ENCODE measurements around the gene PSMB2.
"Not testable (repeated sequence)": the region's sequence is repeated elsewhere in the genome, so short reads cannot be mapped to it uniquely, and the experiment has no call there.

Gene PSMB2

GRCh38 chr1:35641233-35641866 is at the start of gene PSMB2:
TSS of gene PSMB2 (minus strand) at chr1:35641526. CDS start at chr1:35641432, 94 bp downstream.
- in situ Hi-C loops (cut with MboI; ENCODE audit: low sequenced_read_pairs) = no loop called here

DNA sequence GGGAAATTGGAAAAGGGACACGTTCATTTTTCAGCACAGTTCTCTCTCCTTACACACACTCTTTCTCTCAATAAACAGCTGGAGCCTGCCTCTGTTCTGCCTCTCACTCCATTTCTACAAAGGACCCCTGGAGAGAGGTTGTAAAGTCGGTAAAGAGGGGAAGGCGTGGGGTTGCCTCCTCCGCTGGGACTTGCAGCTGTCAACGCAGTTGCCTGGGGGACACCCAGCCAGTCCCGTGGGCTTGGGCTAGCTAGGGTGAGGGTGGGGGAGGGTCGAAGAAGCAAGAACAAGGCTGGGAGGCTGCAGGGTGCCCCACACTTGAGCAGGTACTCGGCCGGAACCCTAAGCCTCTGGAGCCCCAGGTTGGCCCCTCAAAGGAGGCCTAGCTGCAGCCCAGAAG is 49.8 kb upstream of the PSMB2 start:
- in situ Hi-C loops (cut with MboI; ENCODE audit: low sequenced_read_pairs) = no loop called here

GRCh38 chr1:35690103-35690502 is 48.8 kb upstream of the PSMB2 start:
- in situ Hi-C loops (cut with MboI; ENCODE audit: low sequenced_read_pairs) = not testable (repeated sequence)

DNA sequence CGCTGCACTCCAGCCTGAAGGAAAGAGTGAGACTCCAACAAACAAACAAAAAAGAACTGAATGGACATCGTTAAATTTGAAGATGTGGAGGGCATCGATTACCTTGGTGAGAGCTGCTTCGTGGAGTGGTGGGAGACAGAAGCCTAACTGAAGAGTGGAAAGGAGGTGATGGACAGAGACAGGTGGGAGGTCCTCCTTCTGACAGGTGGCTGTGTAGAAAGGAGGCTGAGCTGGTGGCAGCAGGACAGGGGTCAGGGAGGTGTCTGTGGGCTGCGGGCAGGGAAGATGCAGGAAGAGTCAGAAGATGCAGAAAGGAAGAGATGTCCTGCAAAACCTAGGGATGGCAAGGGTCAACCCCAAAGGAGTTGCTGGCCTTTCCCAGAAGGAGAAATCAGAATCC is 46.8 kb upstream of the PSMB2 start:
- in situ Hi-C loops (cut with MboI; ENCODE audit: low sequenced_read_pairs) = no loop called here

GRCh38 chr1:35683012-35683411 is 41.7 kb upstream of the PSMB2 start:
- in situ Hi-C loops (cut with MboI; ENCODE audit: low sequenced_read_pairs) = no loop called here

DNA sequence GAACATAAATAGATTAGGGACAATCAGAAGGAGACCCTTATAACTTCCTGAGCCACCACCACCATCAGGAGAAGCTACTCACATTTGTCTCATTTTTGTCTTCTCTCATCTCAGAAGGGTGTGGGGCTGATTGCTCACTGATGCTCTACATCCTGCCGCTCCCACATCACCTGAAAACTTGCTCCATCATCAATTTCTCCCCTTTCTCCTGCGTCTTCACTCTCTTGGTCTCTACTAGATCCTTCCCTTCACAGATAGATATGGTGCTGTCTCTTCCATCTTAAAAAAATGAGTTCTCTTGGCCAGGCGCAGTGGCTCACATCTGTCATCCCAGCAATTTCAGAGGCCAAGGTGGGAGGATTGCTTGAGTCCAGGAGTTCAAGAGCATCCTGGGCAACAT is 38.9 kb upstream of the PSMB2 start:
- in situ Hi-C loops (cut with MboI; ENCODE audit: low sequenced_read_pairs) = no loop called here

DNA sequence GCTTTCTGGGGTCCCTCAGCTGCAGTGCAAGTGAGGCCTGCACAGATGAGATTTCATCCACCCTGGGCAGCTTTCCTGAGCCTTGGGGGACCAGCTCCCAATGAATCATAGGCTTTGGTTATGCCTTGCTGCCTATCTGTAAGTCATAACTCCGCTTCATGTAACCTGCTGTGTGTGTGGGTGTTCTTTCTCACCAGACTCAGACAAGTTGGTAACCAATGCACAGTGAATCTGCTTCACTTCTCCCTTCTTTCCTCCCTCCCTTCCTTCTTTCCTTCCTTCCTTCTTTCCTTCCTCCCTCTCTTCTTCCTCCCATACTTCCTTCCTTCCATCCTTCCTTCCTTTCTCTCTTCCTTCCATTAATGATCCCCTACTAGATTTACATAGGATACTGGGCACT is 34.4 kb upstream of the PSMB2 start:
- in situ Hi-C loops (cut with MboI; ENCODE audit: low sequenced_read_pairs) = no loop called here

DNA sequence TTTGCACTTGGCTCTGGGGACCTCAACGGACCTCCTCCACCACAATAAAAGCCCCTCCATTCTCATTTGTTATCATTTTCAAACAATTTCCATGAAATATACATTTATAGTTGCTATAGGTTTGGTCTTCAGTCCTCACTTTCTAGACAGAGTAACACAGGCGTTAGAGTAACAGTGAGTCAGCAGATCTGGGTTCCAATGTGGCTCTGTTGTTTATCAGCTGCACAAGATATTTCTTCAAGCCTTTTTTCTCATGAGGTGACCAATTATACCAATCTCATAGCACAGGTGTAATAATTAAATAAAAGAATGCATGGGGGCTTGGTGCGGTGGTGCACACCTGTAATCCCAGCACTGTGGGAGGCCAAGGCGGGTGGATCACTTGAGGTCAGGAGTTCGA is 32.8 kb upstream of the PSMB2 start:
- in situ Hi-C loops (cut with MboI; ENCODE audit: low sequenced_read_pairs) = no loop called here

GRCh38 chr1:35672116-35672515 is 30.8 kb upstream of the PSMB2 start:
- in situ Hi-C loops (cut with MboI; ENCODE audit: low sequenced_read_pairs) = no loop called here

DNA sequence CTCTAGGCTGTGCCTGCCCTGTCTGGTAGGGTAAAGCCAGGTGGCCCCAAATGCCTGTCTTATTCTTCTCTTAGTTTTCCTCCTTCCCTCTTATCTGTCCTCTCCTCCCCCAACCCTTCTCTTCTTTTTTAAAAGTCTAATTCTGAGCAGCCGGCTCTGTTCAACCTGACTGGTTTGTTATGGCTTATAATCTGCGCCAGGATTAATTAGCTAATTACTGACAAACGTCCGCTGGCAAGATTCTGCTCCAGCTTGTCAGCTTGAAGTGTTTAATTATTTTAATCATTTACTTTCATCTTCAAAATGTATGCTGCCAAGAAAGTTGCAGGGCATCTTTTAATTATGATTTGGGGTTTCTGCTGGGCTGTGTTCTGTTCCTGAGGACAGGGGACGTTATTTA is 27.2 kb upstream of the PSMB2 start:
- in situ Hi-C loops (cut with MboI; ENCODE audit: low sequenced_read_pairs) = no loop called here

DNA sequence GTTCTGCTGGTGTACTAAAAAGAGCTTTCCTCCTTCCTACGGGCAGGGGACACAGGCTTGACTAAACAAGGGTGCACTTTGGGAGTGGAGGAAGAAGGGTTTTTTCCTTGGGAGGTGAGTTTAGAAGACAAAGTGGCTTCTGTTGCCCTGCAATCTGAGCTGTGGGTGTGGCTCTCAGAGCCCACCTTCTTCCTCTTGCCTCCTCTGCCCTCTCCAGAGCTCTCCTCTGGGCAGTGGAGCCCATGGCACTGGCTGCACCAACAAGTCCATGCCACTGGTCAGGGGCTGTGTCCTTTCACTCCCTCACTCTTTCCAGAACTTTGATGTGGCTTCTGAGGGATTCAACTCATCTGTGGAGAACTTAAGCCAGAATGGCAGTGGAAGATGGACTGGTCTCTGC is 25.6 kb upstream of the PSMB2 start:
- in situ Hi-C loops (cut with MboI; ENCODE audit: low sequenced_read_pairs) = no loop called here

DNA sequence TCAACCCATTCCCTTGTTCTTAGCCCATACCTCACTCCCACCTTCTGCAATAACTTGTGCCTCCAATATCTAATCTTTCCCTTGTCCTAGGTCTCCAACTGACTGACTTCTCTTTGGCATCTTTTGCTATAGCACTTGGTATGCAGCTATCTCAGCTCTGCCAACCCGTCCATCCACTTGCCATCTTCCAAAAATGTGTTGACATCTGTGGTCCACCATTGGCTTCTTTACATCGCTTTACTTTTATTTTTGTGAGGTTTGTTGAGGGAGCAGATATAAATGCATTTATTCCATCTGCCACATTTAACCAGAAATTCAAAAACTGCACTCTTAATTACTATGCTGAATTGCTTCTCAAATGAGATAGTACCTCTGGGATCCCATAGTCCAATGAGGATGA is 24.9 kb upstream of the PSMB2 start:
- in situ Hi-C loops (cut with MboI; ENCODE audit: low sequenced_read_pairs) = no loop called here

- in situ Hi-C loops (cut with MboI; ENCODE audit: low sequenced_read_pairs) = no loop called here
Observed at GRCh38 chr1:35663434-35663833, 22.1 kb upstream of the PSMB2 start.

DNA sequence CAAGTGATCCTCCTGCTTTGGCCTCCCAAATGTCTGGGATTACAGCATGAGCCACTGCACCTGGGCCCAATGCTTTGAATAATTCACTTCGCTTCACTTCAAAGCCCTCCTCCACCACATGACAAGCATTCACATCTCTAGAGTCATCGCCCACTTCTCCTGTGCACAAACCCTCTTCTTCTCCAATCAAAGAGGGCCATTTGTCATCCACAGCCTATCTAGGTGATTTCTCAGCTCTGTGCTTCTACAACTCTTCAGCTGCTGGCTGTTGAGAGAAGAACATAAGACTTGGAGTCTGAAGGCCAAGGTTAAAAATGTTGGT is 20.1 kb upstream of the PSMB2 start:
- in situ Hi-C loops (cut with MboI; ENCODE audit: low sequenced_read_pairs) = no loop called here

DNA sequence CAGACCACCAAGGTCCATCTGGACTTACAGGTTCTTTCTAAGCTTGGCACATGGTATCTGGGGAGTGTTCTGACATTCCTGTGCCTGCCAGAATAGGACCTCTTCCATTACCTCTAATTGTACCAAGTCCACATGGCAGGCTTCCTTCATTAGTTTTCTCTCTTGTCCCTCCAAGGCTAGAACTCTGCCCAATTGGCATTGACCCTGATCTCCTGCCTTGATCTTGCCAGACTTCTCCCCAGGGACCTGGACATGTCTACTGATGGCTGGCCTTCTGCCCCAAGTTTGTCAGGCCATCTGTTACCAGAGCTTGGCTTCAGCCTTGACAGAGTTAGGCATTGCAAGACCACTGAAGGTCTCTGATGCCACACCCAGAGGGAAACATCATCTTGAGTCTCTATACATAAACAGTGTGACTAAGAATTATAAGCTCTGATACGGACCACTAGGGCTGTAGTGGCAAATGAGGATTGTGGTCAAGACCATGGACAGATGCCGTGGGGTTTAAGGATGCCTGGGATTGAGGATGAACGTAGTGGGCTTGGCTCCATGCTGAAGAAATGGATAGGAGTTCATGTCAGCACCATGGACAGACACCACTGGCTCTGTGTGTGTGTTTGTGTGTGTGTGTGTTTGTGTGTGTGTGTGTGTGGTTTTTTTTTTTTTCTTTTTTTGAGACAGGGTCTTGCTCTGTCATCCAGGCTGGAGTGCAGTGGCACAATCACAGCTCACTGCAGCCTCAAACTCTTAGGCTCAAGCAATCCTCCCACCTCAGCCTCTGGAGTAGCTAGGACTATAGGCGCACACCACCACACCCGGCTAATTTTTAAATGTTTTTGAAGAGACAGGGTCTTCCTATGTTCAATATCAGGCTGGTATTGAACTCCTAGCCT is 19.5 kb upstream of the PSMB2 start:
- in situ Hi-C loops (cut with MboI; ENCODE audit: low sequenced_read_pairs) = no loop called here

- in situ Hi-C loops (cut with MboI; ENCODE audit: low sequenced_read_pairs) = no loop called here
Observed at GRCh38 chr1:35659589-35659988, 18.3 kb upstream of the PSMB2 start.

- in situ Hi-C loops (cut with MboI; ENCODE audit: low sequenced_read_pairs) = no loop called here
Observed at GRCh38 chr1:35657851-35658250, 16.5 kb upstream of the PSMB2 start.

DNA sequence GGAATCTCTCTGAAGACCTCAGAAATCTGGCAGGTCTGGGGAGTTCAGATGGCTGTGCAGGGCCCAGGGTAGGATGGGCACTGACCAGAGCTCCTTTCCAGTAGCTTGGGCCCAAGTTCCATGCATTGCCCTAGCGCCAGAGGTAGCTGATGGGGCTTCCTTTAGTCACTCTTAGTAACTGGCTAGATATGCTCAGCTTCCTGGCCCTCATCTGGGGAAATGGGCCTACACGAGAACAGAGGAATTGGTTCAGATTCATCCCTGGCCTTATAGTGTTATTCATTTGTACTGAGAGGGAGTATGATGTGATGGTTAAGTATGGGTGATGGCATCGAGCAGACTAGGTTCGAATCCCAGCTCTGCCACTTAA is 15.5 kb upstream of the PSMB2 start:
- in situ Hi-C loops (cut with MboI; ENCODE audit: low sequenced_read_pairs) = no loop called here

DNA sequence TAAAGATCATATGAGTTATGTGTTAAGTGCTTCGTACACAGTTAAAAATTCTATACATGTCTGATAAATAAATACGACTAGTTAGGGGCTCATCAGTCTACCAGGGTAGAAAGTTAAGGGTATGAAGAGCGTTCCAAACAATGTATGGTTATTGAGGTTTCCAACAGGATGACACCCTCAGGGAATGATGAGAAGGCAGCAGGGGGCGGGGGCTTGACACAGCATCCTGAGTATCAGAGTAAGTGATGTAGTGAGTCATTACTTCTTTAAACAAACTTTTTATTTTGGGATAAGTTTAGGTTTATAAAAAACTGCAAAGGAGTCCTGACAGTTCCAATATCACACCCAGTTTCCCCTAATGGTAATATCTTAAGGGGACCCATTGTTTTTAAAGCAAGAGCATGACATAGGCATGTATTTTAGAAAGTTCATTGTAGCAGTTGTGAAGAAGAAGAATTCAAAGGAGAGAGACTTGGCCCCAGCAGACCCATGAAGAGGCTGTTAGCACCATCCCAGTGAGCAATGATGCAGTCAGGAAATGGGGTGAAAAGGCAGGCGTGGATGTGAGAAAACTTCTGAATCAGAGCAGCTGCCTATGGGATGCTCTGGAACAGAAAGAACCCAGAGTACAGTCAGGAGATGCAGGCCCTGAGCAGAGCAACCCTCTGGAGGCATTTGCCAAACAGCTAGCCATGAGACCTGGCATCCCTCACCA is 15.0 kb upstream of the PSMB2 start:
- in situ Hi-C loops (cut with MboI; ENCODE audit: low sequenced_read_pairs) = no loop called here

DNA sequence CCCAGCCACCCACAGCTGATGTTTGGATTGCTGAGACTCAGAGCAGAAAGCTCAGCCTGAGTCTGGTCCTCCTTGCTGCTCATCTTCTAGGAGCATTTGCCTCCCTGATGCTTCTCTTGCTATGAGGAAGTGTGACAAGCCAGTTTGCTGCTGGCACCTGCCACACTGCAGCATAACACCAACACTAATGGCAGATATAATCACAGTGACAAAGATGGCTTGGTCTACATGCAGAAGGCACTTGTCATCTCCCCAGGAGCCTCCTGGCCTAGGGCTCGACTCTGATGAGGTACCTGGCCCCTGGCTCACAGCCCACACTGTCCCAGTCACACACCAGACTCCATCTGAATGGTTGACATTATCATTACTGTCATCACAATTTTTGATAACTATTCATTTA is 13.9 kb upstream of the PSMB2 start:
- in situ Hi-C loops (cut with MboI; ENCODE audit: low sequenced_read_pairs) = no loop called here

DNA sequence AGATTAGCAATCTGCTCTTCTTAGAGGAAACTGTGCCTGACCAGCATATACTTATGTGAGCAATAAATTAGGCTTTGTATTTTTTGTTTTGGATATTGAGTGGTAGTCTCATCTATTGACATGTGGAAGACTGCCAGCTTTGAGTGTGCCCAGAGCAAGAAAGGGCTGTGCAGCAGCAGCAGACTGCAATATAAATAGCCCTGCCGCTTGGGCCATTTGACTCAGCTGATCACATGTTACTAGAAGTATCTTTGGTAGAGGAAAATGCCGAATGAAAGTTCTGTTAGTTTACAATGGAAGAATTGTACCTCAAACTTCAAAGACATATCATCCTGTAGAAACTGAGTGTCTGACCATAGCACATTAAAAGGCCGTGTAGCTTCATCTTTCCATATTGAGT is 9.1 kb upstream of the PSMB2 start:
- in situ Hi-C loops (cut with MboI; ENCODE audit: low sequenced_read_pairs) = no loop called here

DNA sequence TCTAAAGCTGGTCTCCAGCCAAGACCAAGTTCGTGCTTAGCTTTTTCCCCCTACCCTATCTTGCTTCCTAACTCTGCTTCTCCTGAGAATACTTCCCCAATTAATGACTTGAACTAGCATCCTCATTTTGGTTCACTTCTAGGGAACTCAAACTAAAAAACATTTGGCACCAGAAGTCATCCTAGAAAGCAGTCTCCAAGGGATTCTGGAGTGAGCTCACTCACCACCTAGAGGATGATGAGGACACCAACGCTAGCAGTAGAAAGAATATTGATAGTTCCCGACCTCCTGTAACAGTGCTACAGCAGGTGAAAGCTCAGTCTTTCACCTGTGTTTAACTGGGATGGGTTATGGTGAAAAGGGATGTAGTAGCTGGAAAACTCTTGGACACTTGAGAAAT is 4.7 kb upstream of the PSMB2 start:
- in situ Hi-C loops (cut with MboI; ENCODE audit: low sequenced_read_pairs) = no loop called here

Measured in hTERT RPE-1 (cell line).